Right lobe of liver (tissue), 6 donors: ENCODE data around the gene ST8SIA5. TPM values are rescaled to one million over a fixed set of nuclear protein-coding genes. Genes with fewer than 3 reads are reported as not detected.

ENCODE experiments used
- ATAC-seq, 4 donors: fragments of 200-7000 bp; cut with Tn5 transposase; one replicate each; pipeline ENCODE4 v1.9.1; 2020; ENCODE audit warnings: mild to moderate bottlenecking in 4 of 4, moderate library complexity in 4 of 4
- DNase-seq, 3 donors: peaks; one replicate each; pipeline ENCODE4 v3.0.0-alpha.2; 2020
- H3K27ac ChIP-seq, 3 donors: fragments of 200-600 bp; one replicate each; pipeline ENCODE4 v1.8.0; 2022
- H3K27me3 ChIP-seq, 2 donors: fragments of 200-600 bp; one replicate each; pipeline ENCODE4 v1.8.0; 2022
- H3K36me3 ChIP-seq, 4 donors: fragments of 200-600 bp; sonication (generic) in 1 of 4; one replicate each; pipeline versions ENCODE4 v1.5.1 to v1.8.0; 2017 to 2022; ENCODE audit warnings: control low read depth in 1 of 4
- H3K4me1 ChIP-seq, 4 donors: fragments of 200-600 bp; sonication (generic) in 1 of 4; one replicate each; pipeline versions ENCODE4 v1.5.1 to v1.8.0; 2017 to 2022; ENCODE audit warnings: control low read depth in 1 of 4
- H3K4me3 ChIP-seq, 3 donors: fragments of 200-600 bp; one replicate each; pipeline ENCODE4 v1.8.0; 2022
- H3K9me3 ChIP-seq, 4 donors: fragments of 200-600 bp; sonication (generic) in 1 of 4; one replicate each; pipeline versions ENCODE4 v1.5.1 to v1.8.0; 2017 to 2022; ENCODE audit warnings: control low read depth in 1 of 4
- CTCF ChIP-seq, 4 donors: fragments of 200-600 bp in 3 of 4; fragments of 450-650 bp in 1 of 4; IDR thresholded peaks; one replicate each; pipeline versions ENCODE4 v1.5.1 to v1.8.0; 2016 to 2022; ENCODE audit warnings: antibody characterized with exemption in 4 of 4, mild to moderate bottlenecking in 2 of 4
- POLR2A ChIP-seq: fragments of 450-650 bp; IDR thresholded peaks from one replicate; pipeline ENCODE4 v1.6.1; 2017; ENCODE audit warnings: antibody characterized with exemption, mild to moderate bottlenecking
- WGBS: methylation state at CpG from one replicate; pipeline ENCODE4 v1.1.6; 2018; ENCODE audit warnings: low coverage, low lambda C conversion rate; ENCODE audit not compliant: insufficient coverage; ENCODE audit errors: missing lambda C conversion rate; 5-methylcytosine and 5-hydroxymethylcytosine counted together
- intact Hi-C, 2 donors: fragments of 100-400 bp; cut with DNase I; formaldehyde crosslinking; loops; one replicate each; pipeline versions ENCODE4 v1.11.2 to v1.14.1; 2022
- total RNA-seq, 6 experiments: library from RNA; depleted of rRNA in 2 of 6; stranded (reverse); fragments of >200 nt in 2 of 6; fragmentation: NEBNext Ultra II Directional in 3 of 6; extraction: Animal tissue kit (Norgen Biotek cat#: 25700) in 3 of 6; gene quantifications; one replicate each; pipeline versions ENCODE4 v1.1.0 to v1.2.4, GENCODE V29; 2016 to 2023
- donor health status: DM: no; HTN: yes; CAD: no.
- donor health status: DM: no; HTN: no; CAD: no.
- donor health status: DM: no; HTN: no; CAD: no.
- donor health status: DM: no; HTN: yes; CAD: no.
- donor health status: DM: no; HTN: yes; CAD: no.

The ST8SIA5 gene
- total RNA-seq, 6 experiments from 2014 or later: 0.07 to 0.92 TPM; not detected in 4

- Histone ChIP-seq H3K36me3 (no peaks in the 10 kb centered on the region), H3K9me3 (no peaks in the 10 kb centered on the region), H3K27ac (no peak overlapping the region), H3K27me3 (no peaks in the 10 kb centered on the region), H3K4me1 (no peaks in the 10 kb centered on the region), H3K4me3 (no peak overlapping the region)
- WGBS: 77% methylated on average over 4 of the region's 6 CpGs
- ATAC-seq (no peak), DNase-seq (no peak)
- no peak for TF ChIP-seq CTCF (IDR thresholded peaks at IDR 0.05)
- TF ChIP-seq POLR2A: no peak
- intact Hi-C loops: no loop called here
Observed at GRCh38 chr18:46732801-46733200, 24.1 kb downstream of the ST8SIA5 start.

- Histone ChIP-seq H3K4me1 (no peaks in the 10 kb centered on the region), H3K36me3 (no peaks in the 10 kb centered on the region), H3K4me3 (no peak overlapping the region), H3K27me3 (no peaks in the 10 kb centered on the region), H3K9me3 (no peaks in the 10 kb centered on the region), H3K27ac (no peak overlapping the region)
- DNase-seq (no peak), ATAC-seq (no peak)
- TF ChIP-seq CTCF (IDR thresholded peaks at IDR 0.05) (no peak), POLR2A (no peak)
- intact Hi-C loops: no loop called here
- no CpG with 5 or more reads among the region's 2 CpGs for WGBS
Observed at GRCh38 chr18:46732201-46732600, 24.7 kb downstream of the ST8SIA5 start.

GRCh38 chr18:46731316-46731715 is 25.5 kb downstream of the ST8SIA5 start:
- H3K27me3 ChIP-seq: no peaks in the 10 kb centered on the region
- H3K36me3 ChIP-seq: no peaks in the 10 kb centered on the region
- no peak overlapping the region for H3K4me3 ChIP-seq
- TF ChIP-seq POLR2A (no peak), CTCF (IDR thresholded peaks at IDR 0.05) (no peak)
- H3K4me1 ChIP-seq: no peaks in the 10 kb centered on the region
- H3K9me3 ChIP-seq: no peaks in the 10 kb centered on the region
- intact Hi-C loops: no loop called here
- no peak overlapping the region for H3K27ac ChIP-seq
- ATAC-seq (no peak), DNase-seq (no peak)
- WGBS: 67% methylated on average over 4 of the region's 8 CpGs

GRCh38 chr18:46728219-46728930 is 28.5 kb downstream of the ST8SIA5 start:
- Histone ChIP-seq H3K36me3 (no peaks in the 10 kb centered on the region), H3K27ac (no peak overlapping the region), H3K4me1 (no peaks in the 10 kb centered on the region), H3K9me3 (no peaks in the 10 kb centered on the region), H3K27me3 (no peaks in the 10 kb centered on the region), H3K4me3 (no peak overlapping the region)
- TF ChIP-seq CTCF (IDR thresholded peaks at IDR 0.05): no peak
- no peak for TF ChIP-seq POLR2A
- 80% methylated on average over 1 of the region's 6 CpGs for WGBS
- ATAC-seq (no peak), DNase-seq (no peak)
- intact Hi-C loops: no loop called here
